IMR-90 (cell line): ENCODE data around the gene LEPR. TPM values are rescaled to one million over a fixed set of nuclear protein-coding genes. Genes with fewer than 3 reads are reported as not detected.

ENCODE experiments used
- ATAC-seq: fragments of 200-7000 bp; cut with Tn5 transposase; 2 replicates; pipeline ENCODE4 v1.9.1; 2020; ENCODE audit warnings: low read depth, mild to moderate bottlenecking, moderate library complexity
- BruUV-seq: library from RNA; stranded (reverse); fragments of 400-500 nt; replicated peaks from 2 replicates; lab custom pipeline; 2021; lab: Mats Ljungman, UMichigan
- CTCF ChIA-PET: fragments of 300-600 bp; formaldehyde crosslinking; extraction: SDS; loops from one replicate; lab custom pipeline; 2021; ENCODE audit warnings: antibody characterized with exemption; lab: Yijun Ruan, JAX
- POLR2A ChIA-PET: fragments of 300-600 bp; sonication (Branson Sonifier 250); formaldehyde crosslinking; loops from one replicate; lab custom pipeline; 2022; ENCODE audit warnings: antibody characterized with exemption; ENCODE audit not compliant: unreplicated experiment; lab: Charles Lee
- DNase-seq: peaks from one replicate; pipeline ENCODE4 v3.0.0; 2013
- H2AFZ ChIP-seq: replicated peaks from 2 replicates; pipeline ENCODE3; 2013; ENCODE audit warnings: low read length, mild to moderate bottlenecking; ENCODE audit not compliant: poor library complexity
- H2AK5ac ChIP-seq: 2 replicates; pipeline ENCODE4 v1.6.1; 2013; ENCODE audit warnings: low read depth, low read length, inconsistent platforms
- H2AK9ac ChIP-seq: replicated peaks from 2 replicates; pipeline ENCODE3; 2013; ENCODE audit warnings: mild to moderate bottlenecking, low read depth, low read length, moderate library complexity; ENCODE audit not compliant: poor library complexity
- H2BK120ac ChIP-seq: 2 replicates; pipeline ENCODE4 v1.6.1; 2013; ENCODE audit warnings: low read depth, low read length, inconsistent platforms
- H2BK15ac ChIP-seq: 3 replicates; pipeline ENCODE4 v1.6.1; 2013; ENCODE audit warnings: low read depth, low read length, inconsistent platforms
- H2BK20ac ChIP-seq: 2 replicates; pipeline ENCODE4 v1.6.1; 2013; ENCODE audit warnings: low read depth, mild to moderate bottlenecking, inconsistent platforms, low read length, moderate library complexity
- H2BK5ac ChIP-seq: 2 replicates; pipeline ENCODE4 v1.6.1; 2013; ENCODE audit warnings: mild to moderate bottlenecking, low read depth, low read length, inconsistent platforms; ENCODE audit not compliant: poor library complexity, severe bottlenecking
- H3K14ac ChIP-seq: replicated peaks from 2 replicates; pipeline ENCODE4 v1.6.1; 2013; ENCODE audit warnings: low read depth, low read length, inconsistent platforms
- H3K18ac ChIP-seq: 2 replicates; pipeline ENCODE4 v1.6.1; 2013; ENCODE audit warnings: low read depth, low read length, control low read depth
- H3K23ac ChIP-seq: 2 replicates; pipeline ENCODE4 v1.6.1; 2013; ENCODE audit warnings: low read depth, low read length, inconsistent platforms
- H3K27ac ChIP-seq: 2 replicates; pipeline ENCODE4 v1.5.1; 2013; ENCODE audit warnings: mild to moderate bottlenecking, control low read depth, low read length; ENCODE audit not compliant: insufficient read depth
- H3K27me3 ChIP-seq: 2 replicates; pipeline ENCODE4 v1.6.1; 2013; ENCODE audit warnings: low read length; ENCODE audit not compliant: control insufficient read depth, insufficient read depth
- H3K36me3 ChIP-seq: 2 replicates; pipeline ENCODE4 v1.6.1; 2013; ENCODE audit warnings: low read length, mixed read lengths; ENCODE audit not compliant: control insufficient read depth, insufficient read depth
- H3K4ac ChIP-seq: 2 replicates; pipeline ENCODE4 v1.6.1; 2013; ENCODE audit warnings: low read depth, low read length, inconsistent platforms
- H3K4me1 ChIP-seq: 2 replicates; pipeline ENCODE4 v1.6.1; 2013; ENCODE audit warnings: low read length, mixed read lengths; ENCODE audit not compliant: control insufficient read depth, insufficient read depth
- H3K4me2 ChIP-seq: 2 replicates; pipeline ENCODE4 v1.6.1; 2013; ENCODE audit warnings: low read depth, mild to moderate bottlenecking, control low read depth, low read length, moderate library complexity
- H3K4me3 ChIP-seq: 2 replicates; pipeline ENCODE4 v1.5.1; 2013; ENCODE audit warnings: low read depth, mild to moderate bottlenecking, control low read depth, low read length, moderate library complexity; ENCODE audit not compliant: insufficient read depth
- H3K56ac ChIP-seq: 2 replicates; pipeline ENCODE4 v1.6.1; 2013; ENCODE audit warnings: low read length, inconsistent platforms; ENCODE audit not compliant: insufficient read depth; ENCODE audit errors: extremely low read depth
- H3K79me1 ChIP-seq, 2 experiments: 2 replicates each; pipeline ENCODE4 v1.6.1; 2013; ENCODE audit warnings: low read length in 2 of 2, inconsistent platforms in 1 of 2, low read depth in 1 of 2
- H3K9ac ChIP-seq: 2 replicates; pipeline ENCODE4 v1.6.1; 2013; ENCODE audit warnings: low read depth, low read length, control low read depth
- H3K9me1 ChIP-seq: 2 replicates; pipeline ENCODE4 v1.6.1; 2013; ENCODE audit warnings: low read length, inconsistent platforms; ENCODE audit not compliant: insufficient read depth
- H3K9me3 ChIP-seq: 2 replicates; pipeline ENCODE4 v1.6.1; 2013; ENCODE audit warnings: low read length; ENCODE audit not compliant: control insufficient read depth, insufficient read depth
- H4K20me1 ChIP-seq: 2 replicates; pipeline ENCODE4 v1.6.1; 2013; ENCODE audit warnings: low read length, inconsistent platforms; ENCODE audit not compliant: insufficient read depth
- H4K5ac ChIP-seq: 2 replicates; pipeline ENCODE4 v1.6.1; 2013; ENCODE audit warnings: mild to moderate bottlenecking, low read depth, low read length, control low read depth
- H4K8ac ChIP-seq, 2 experiments: 2 replicates each; pipeline ENCODE4 v1.6.1; 2013; ENCODE audit warnings: low read depth in 2 of 2, low read length in 2 of 2, control low read depth in 1 of 2, inconsistent platforms in 1 of 2
- H4K91ac ChIP-seq: 2 replicates; pipeline ENCODE4 v1.6.1; 2013; ENCODE audit warnings: low read depth, low read length, inconsistent platforms; ENCODE audit not compliant: insufficient read depth
- BHLHE40 ChIP-seq: fragments of 150-350 bp; IDR thresholded peaks from 2 replicates; pipeline ENCODE4 v1.6.1; 2016; ENCODE audit warnings: mild to moderate bottlenecking, low read depth, low read length
- CEBPB ChIP-seq: IDR thresholded peaks from 2 replicates; pipeline ENCODE4 v1.6.1; 2012; ENCODE audit warnings: low read depth, low read length, improper control_type of control experiment
- CHD1 ChIP-seq: IDR thresholded peaks from 2 replicates; pipeline ENCODE4 v1.6.1; 2012; ENCODE audit warnings: low read depth, low read length, improper control_type of control experiment
- FOS ChIP-seq: fragments of 150-350 bp; IDR thresholded peaks from 2 replicates; pipeline ENCODE4 v1.6.1; 2016; ENCODE audit warnings: low read depth, low read length
- MAFK ChIP-seq: IDR thresholded peaks from 2 replicates; pipeline ENCODE4 v1.6.1; 2012; ENCODE audit warnings: low read depth, low read length, improper control_type of control experiment
- MAZ ChIP-seq: IDR thresholded peaks from 2 replicates; pipeline ENCODE4 v1.6.1; 2012; ENCODE audit warnings: low read depth, mild to moderate bottlenecking, low read length, improper control_type of control experiment, moderate library complexity, borderline replicate concordance
- MXI1 ChIP-seq: IDR thresholded peaks from 2 replicates; pipeline ENCODE4 v1.6.1; 2012; ENCODE audit warnings: low read depth, mild to moderate bottlenecking, low read length, moderate library complexity, borderline replicate concordance
- NFE2L2 ChIP-seq: fragments of 150-350 bp; IDR thresholded peaks from 2 replicates; pipeline ENCODE4 v1.6.1; 2016; ENCODE audit warnings: low read depth, mild to moderate bottlenecking, low read length
- POLR2A ChIP-seq: IDR thresholded peaks from 2 replicates; pipeline ENCODE4 v1.6.1; 2012; ENCODE audit warnings: mild to moderate bottlenecking, low read depth, low read length
- RAD21 ChIP-seq: IDR thresholded peaks from 2 replicates; pipeline ENCODE4 v1.6.1; 2012; ENCODE audit warnings: low read length, improper control_type of control experiment
- RCOR1 ChIP-seq: IDR thresholded peaks from 2 replicates; pipeline ENCODE4 v1.6.1; 2012; ENCODE audit warnings: mild to moderate bottlenecking, low read length, improper control_type of control experiment; ENCODE audit not compliant: insufficient replicate concordance
- RFX5 ChIP-seq: IDR thresholded peaks from 2 replicates; pipeline ENCODE4 v1.8.0; 2012; ENCODE audit warnings: low read depth, mild to moderate bottlenecking, low read length, moderate library complexity
- SMC3 ChIP-seq: fragments of 150-350 bp; IDR thresholded peaks from 2 replicates; pipeline ENCODE4 v1.6.1; 2016; ENCODE audit warnings: low read depth, mild to moderate bottlenecking, antibody characterized with exemption, low read length, moderate library complexity
- WGBS, 2 experiments: methylation state at CpG; one replicate each; pipeline versions ENCODE4 v1.1.5 to v1.1.7; 2013; ENCODE audit warnings: missing lambda C conversion rate in 2 of 2; ENCODE audit not compliant: insufficient read length in 1 of 2; ENCODE audit errors: extremely low coverage in 2 of 2; 5-methylcytosine and 5-hydroxymethylcytosine counted together
- dilution Hi-C: fragments of 300-500 bp; cut with HindIII; formaldehyde crosslinking; loops from one replicate; pipeline ENCODE4 v1.14.3; 2018; ENCODE audit warnings: low sequenced_read_pairs; ENCODE audit not compliant: unreplicated experiment
- in situ Hi-C: fragments of 300-500 bp; cut with MboI; formaldehyde crosslinking; loops from 3 replicates; pipeline ENCODE4 v1.14.3; 2019; ENCODE audit warnings: low sequenced_read_pairs, inconsistent platforms, mixed read lengths
- intact Hi-C: fragments of 100-400 bp; cut with micrococcal nuclease; formaldehyde crosslinking; loops from 2 replicates; pipeline ENCODE4 v1.10.0; 2022
- polyA plus RNA-seq, 3 experiments: library from polyadenylated mRNA; depleted of rRNA; stranded (reverse); fragments of >200 nt; gene quantifications; 2 replicates each; pipeline ENCODE4 v1.2.3, GENCODE V29; 2012; ENCODE audit warnings: low replicate concordance in 1 of 3
- total RNA-seq: library from RNA; depleted of rRNA; stranded (reverse); fragments of >200 nt; gene quantifications from 2 replicates; pipeline ENCODE4 v1.2.3, GENCODE V29; 2012
- TF ChIP-seq, protein P1 (sequence below): fragments of 150-350 bp; IDR thresholded peaks from 2 replicates; pipeline ENCODE4 v1.6.1; 2017; ENCODE audit warnings: mild to moderate bottlenecking, antibody characterized with exemption, low read length, low read depth
- TF ChIP-seq, protein P2 (sequence below): conservative IDR thresholded peaks from 2 replicates; pipeline ENCODE4 v1.5.1; 2012; ENCODE audit warnings: mild to moderate bottlenecking, low read depth, low read length, improper control_type of control experiment
- TF ChIP-seq, protein P3 (sequence below): fragments of 150-350 bp; IDR thresholded peaks from 2 replicates; pipeline ENCODE4 v1.6.1; 2016; ENCODE audit warnings: low read depth, mild to moderate bottlenecking, low read length, moderate library complexity, borderline replicate concordance

Gene LEPR
- total and polyA plus RNA-seq, 2 of the 4 experiments (the other 2 are of a cell fraction) = 2.1 to 8.8 TPM

DNA sequence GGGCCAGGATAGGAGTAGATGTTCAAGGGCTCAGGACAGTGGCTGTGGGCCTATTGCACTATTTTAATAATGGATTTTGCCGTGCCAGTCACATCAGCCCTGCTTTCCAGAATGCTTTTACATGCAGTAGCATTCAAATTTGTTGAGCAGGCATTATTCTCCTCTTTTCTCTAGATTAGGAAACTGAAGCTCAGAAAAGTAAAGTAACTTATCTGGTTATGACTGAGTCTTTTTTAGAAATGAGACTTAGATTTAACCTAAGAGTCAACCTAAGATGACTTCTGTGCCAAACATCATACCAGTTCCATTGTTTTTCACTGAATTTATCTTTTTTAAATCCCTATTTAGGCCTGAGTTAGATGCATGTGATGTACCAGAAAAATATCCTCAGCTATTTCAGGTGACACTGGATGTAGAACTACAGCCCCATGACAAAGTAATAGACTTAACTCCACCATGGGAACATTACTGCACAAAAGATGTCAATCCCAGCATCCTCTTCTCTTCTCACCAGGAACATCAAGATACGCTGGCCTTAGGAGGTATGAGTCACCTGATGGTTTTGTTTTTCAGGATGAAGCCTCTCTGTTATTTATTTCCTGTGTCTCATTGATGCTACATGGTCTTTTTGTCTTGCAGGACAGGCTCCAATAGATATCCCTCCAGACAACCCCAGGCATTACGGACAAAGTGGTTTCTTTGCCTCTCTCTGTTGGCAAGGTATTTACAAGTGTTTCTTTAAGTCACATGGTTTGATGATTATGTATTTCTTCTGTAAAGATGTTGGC is 31.4 kb upstream of the LEPR start:
- WGBS, 2 experiments = no CpG with 5 or more reads among the region's 3 CpGs
- no peak overlapping the region for H2BK15ac ChIP-seq
- no peak overlapping the region for H3K23ac ChIP-seq
- H3K56ac ChIP-seq = no peak overlapping the region
- no peak overlapping the region for H3K27ac ChIP-seq
- intact Hi-C loops (no loop called here), dilution Hi-C loops (no loop called here), in situ Hi-C loops (no loop called here)
- H4K20me1 ChIP-seq = no peaks in the 10 kb centered on the region
- H3K79me1 ChIP-seq = no peaks in the 10 kb centered on the region
- no peak overlapping the region for H2AFZ ChIP-seq
- no peaks in the 10 kb centered on the region for H3K36me3 ChIP-seq
- BruUV-seq = no TSS peak
- no peak overlapping the region for H3K4me3 ChIP-seq
- DNase-seq = no peak
- H2AK9ac ChIP-seq = no peak overlapping the region
- no peak for ATAC-seq
- no peak overlapping the region for H3K9ac ChIP-seq
- H2BK120ac ChIP-seq = no peak overlapping the region
- H3K18ac ChIP-seq = no peak overlapping the region
- H2BK20ac ChIP-seq = no peak overlapping the region
- no peak overlapping the region for H4K8ac ChIP-seq
- no peak overlapping the region for H3K4ac ChIP-seq
- ChIA-PET POLR2A (no interaction called here), CTCF (no interaction called here)
- no peak overlapping the region for H3K14ac ChIP-seq
- no peak overlapping the region for H2AK5ac ChIP-seq
- H3K9me3 ChIP-seq = no peaks in the 10 kb centered on the region
- no peak overlapping the region for H3K4me2 ChIP-seq
- H3K4me1 ChIP-seq = no peaks in the 10 kb centered on the region
- H3K9me1 ChIP-seq = no peaks in the 10 kb centered on the region
- no peaks in the 10 kb centered on the region; the same call in 1 of the 2 replicates for H3K27me3 ChIP-seq
- H2BK5ac ChIP-seq = no peak overlapping the region
- TF ChIP-seq, protein P1, sequence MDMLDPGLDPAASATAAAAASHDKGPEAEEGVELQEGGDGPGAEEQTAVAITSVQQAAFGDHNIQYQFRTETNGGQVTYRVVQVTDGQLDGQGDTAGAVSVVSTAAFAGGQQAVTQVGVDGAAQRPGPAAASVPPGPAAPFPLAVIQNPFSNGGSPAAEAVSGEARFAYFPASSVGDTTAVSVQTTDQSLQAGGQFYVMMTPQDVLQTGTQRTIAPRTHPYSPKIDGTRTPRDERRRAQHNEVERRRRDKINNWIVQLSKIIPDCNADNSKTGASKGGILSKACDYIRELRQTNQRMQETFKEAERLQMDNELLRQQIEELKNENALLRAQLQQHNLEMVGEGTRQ = no peak
- no peak for TF ChIP-seq CHD1
- TF ChIP-seq BHLHE40 = no peak
- TF ChIP-seq SMC3 = no peak
- no peak for TF ChIP-seq CEBPB
- TF ChIP-seq RCOR1 = no peak
- no peak for TF ChIP-seq MAZ
- TF ChIP-seq RAD21 = no peak
- TF ChIP-seq, protein P2, sequence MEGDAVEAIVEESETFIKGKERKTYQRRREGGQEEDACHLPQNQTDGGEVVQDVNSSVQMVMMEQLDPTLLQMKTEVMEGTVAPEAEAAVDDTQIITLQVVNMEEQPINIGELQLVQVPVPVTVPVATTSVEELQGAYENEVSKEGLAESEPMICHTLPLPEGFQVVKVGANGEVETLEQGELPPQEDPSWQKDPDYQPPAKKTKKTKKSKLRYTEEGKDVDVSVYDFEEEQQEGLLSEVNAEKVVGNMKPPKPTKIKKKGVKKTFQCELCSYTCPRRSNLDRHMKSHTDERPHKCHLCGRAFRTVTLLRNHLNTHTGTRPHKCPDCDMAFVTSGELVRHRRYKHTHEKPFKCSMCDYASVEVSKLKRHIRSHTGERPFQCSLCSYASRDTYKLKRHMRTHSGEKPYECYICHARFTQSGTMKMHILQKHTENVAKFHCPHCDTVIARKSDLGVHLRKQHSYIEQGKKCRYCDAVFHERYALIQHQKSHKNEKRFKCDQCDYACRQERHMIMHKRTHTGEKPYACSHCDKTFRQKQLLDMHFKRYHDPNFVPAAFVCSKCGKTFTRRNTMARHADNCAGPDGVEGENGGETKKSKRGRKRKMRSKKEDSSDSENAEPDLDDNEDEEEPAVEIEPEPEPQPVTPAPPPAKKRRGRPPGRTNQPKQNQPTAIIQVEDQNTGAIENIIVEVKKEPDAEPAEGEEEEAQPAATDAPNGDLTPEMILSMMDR = no peak
- TF ChIP-seq FOS = no peak
- no peak for TF ChIP-seq MAFK
- no peak for TF ChIP-seq RFX5
- TF ChIP-seq, protein P3, sequence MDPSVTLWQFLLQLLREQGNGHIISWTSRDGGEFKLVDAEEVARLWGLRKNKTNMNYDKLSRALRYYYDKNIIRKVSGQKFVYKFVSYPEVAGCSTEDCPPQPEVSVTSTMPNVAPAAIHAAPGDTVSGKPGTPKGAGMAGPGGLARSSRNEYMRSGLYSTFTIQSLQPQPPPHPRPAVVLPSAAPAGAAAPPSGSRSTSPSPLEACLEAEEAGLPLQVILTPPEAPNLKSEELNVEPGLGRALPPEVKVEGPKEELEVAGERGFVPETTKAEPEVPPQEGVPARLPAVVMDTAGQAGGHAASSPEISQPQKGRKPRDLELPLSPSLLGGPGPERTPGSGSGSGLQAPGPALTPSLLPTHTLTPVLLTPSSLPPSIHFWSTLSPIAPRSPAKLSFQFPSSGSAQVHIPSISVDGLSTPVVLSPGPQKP = no peak
- no peak for TF ChIP-seq POLR2A
- no peak for TF ChIP-seq MXI1
- no peak for TF ChIP-seq NFE2L2
- H4K5ac ChIP-seq = no peak overlapping the region
- no peak overlapping the region for H4K91ac ChIP-seq
